Measurements from ENCODE around the gene AMDHD2. TPM values are rescaled to one million over a fixed set of nuclear protein-coding genes. Genes with fewer than 3 reads are reported as not detected.
"Not testable (repeated sequence)": the region's sequence is repeated elsewhere in the genome, so short reads cannot be mapped to it uniquely, and the experiment has no call there.

Gene AMDHD2
- total and polyA plus RNA-seq, 7 donors, result 21.0 to 39.4 (median 24.3) TPM

DNA sequence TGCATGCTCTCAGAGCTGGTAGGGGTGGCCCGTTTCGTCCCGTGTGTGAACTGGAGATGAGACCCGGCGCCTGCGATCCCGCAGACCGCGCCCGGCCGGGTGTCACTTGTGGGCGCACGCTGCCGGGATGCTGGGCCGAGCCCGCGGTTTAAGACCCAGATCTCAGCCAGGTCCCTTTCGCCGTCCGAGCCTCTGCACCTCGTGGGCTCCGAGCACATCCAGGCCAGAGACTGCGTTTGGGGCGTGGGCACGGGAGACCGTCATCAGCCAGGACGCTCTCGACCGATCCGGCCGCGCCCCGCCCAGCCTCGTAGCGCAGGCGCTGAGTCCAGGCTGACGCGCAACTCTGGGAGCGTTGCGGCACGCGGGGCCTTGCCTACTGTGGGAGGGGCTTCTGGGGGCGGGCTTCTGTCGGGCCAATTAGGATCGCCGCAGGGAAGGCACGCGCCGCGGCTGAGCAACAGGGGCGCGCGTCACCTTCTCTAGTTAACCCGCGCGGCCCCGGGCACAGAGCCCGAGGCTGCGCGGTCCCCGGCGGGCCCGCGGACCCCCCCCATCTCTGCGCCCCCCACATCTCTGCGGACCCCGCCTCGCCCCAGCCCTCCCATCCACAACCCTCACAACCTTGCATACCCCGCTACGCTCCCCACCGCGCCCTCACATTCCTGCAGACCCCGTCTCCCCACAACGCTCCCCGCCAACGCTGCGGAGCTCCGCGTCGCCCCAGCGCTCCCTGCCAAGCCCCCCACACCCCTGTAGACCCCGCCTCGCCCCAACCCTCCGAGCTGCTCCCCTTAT, 11.7 kb downstream of the AMDHD2 start:
- H3K9me3 ChIP-seq, result no peaks in the 10 kb centered on the region
- intact Hi-C loops (cut with DNase I), result loop anchor here (5.0 kb wide), 1 partner anchor 245 kb away; the partner anchor contains the start of gene ELOB
- WGBS, 2 donors, result 0 to 1% methylated on average over 84 of the region's 84 CpGs
- H3K4me3 ChIP-seq, result peak overlapping the region; percentile 69 to 80 (median 72)
- peak; percentile 100 for DNase-seq
- H3K27me3 ChIP-seq, result no peaks in the 10 kb centered on the region
- TF ChIP-seq POLR2A (IDR thresholded peaks at IDR 0.05) (peak; percentile 51 to 63), EP300 (IDR thresholded peaks at IDR 0.05) (peak in 1 of 4 donors; percentile 75), POLR2AphosphoS5 (IDR thresholded peaks at IDR 0.05) (peak; percentile 86 to 96 (median 90))
- TF ChIP-seq, protein P1, sequence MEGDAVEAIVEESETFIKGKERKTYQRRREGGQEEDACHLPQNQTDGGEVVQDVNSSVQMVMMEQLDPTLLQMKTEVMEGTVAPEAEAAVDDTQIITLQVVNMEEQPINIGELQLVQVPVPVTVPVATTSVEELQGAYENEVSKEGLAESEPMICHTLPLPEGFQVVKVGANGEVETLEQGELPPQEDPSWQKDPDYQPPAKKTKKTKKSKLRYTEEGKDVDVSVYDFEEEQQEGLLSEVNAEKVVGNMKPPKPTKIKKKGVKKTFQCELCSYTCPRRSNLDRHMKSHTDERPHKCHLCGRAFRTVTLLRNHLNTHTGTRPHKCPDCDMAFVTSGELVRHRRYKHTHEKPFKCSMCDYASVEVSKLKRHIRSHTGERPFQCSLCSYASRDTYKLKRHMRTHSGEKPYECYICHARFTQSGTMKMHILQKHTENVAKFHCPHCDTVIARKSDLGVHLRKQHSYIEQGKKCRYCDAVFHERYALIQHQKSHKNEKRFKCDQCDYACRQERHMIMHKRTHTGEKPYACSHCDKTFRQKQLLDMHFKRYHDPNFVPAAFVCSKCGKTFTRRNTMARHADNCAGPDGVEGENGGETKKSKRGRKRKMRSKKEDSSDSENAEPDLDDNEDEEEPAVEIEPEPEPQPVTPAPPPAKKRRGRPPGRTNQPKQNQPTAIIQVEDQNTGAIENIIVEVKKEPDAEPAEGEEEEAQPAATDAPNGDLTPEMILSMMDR (IDR thresholded peaks at IDR 0.05), result no peak
- H3K27ac ChIP-seq, result peak overlapping the region; percentile 97 to 98 (median 98)
- H3K36me3 ChIP-seq, result peaks cover 0 to 28% (median 17%) of the 10 kb centered on the region in 4 donors
- H3K4me1 ChIP-seq, result peaks cover 0 to 33% (median 13%) of the 10 kb centered on the region in 4 donors

DNA sequence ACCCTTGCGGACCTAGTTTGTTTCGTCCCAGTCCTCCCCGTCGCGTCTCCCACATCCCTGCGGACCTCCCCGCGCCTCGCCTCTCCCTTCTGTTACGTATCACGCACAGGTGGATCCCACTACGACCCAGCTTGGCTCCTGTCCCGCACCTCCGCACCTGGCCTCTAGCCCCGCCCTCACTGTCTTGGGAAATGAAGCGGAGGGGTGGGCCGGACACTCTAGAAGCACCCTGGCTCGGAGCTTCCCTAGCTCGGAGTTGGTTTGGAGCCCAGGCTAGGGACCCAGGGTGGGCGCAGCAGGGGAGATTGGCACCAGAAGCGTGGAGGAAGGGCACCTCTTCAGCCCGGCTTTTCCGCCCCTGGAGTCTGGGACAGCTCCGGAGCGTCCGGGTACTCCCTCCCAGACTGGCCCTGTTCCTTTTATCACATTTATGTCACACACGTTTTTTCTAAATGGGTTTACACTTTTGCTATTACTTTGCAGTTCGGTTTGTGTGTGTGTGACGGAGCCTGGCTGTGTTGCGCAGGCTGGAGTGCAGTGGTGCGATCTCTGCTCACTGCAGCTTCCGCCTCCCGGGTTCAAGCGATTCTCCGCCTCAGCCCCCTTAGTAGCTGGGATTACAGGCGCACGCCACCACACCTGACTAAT, 12.4 kb downstream of the AMDHD2 start:
- TF ChIP-seq EP300 (IDR thresholded peaks at IDR 0.05), result no peak
- peak in 3 of 4 donors; percentile 25 to 60 (median 42) for TF ChIP-seq POLR2AphosphoS5 (IDR thresholded peaks at IDR 0.05)
- peak in 1 of 2 donors; percentile 6 for TF ChIP-seq POLR2A (IDR thresholded peaks at IDR 0.05)
- Histone ChIP-seq H3K27me3 (no peaks in the 10 kb centered on the region), H3K9me3 (no peaks in the 10 kb centered on the region), H3K4me3 (peak overlapping the region; percentile 69 to 80 (median 72)), H3K4me1 (peaks cover 0 to 37% (median 15%) of the 10 kb centered on the region in 4 donors), H3K27ac (peak overlapping the region; percentile 97 to 98 (median 98)), H3K36me3 (peaks cover 0 to 21% (median 15%) of the 10 kb centered on the region in 4 donors)
- DNase-seq, result peak; percentile 92
- intact Hi-C loops (cut with DNase I), result loop anchor here (5.0 kb wide), 1 partner anchor 245 kb away; the partner anchor contains the start of gene ELOB
- WGBS, 2 donors, result 1% methylated on average over 37 of the region's 37 CpGs

DNA sequence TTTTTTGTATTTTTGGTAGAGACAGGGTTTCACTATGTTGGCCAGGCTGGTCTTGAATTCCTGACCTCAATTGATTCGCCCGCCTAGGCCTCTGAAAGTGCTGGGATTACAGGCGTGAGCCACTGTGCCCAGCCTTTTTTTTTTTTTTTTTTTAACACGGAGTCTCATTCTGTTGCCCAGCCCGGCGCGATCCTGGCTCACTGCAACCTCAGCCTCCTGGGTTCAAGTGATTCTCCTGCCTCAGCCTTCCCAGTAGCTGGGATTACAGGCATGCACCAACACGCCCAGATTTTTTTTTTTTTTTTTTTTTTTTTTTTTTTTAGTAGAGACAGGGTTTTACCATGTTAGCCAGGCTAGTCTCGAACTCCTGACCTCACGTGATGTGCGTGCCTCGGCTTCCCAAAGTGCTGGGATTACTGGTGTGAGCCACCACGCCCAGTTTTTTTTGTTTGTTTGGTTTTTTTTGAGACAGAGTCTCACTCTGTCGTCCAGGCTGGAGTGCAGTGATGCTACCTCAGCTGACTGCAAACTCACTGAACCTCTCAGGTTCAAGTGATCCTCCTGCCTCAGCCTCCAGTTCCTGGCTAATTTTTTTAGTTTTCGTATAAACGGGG, 13.1 kb downstream of the AMDHD2 start:
- H3K36me3 ChIP-seq, result peaks cover 0 to 14% (median 10%) of the 10 kb centered on the region in 4 donors
- not testable (repeated sequence) for H3K9me3 ChIP-seq, H3K27me3 ChIP-seq, DNase-seq
- intact Hi-C loops (cut with DNase I), result loop anchor here (5.0 kb wide), 1 partner anchor 244 kb away; the partner anchor contains the start of gene ELOB
- H3K4me3 ChIP-seq, result peak overlapping the region; percentile 69 to 80 (median 72)
- H3K27ac ChIP-seq, result peak overlapping the region; percentile 97 to 98 (median 98)
- WGBS, 2 donors, result 15 to 29% methylated on average over 16 of the region's 16 CpGs
- H3K4me1 ChIP-seq, result peaks cover 0 to 37% (median 15%) of the 10 kb centered on the region in 4 donors

DNA sequence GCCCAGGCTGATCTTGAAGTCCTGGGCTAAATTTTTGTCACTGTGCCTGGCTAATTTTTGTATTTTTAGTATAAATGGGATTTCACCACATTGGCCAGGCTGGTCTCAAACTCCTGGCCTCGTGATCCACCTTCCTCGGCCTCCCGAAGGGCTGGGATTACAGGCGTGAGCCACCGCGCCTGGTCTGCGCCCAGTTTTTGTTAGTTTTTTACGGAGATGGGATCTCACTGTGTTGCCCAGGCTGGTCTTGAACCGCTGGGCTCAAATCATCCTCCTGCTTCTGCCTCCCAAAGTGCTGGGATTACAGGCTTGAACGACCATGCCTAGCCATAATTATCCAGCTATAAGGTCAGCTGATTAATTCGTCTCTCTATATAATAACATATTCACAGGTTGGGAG, 13.7 kb downstream of the AMDHD2 start:
- DNase-seq, result no peak
- Histone ChIP-seq H3K4me3 (no peak overlapping the region), H3K9me3 (no peaks in the 10 kb centered on the region), H3K4me1 (peaks cover 0 to 42% (median 19%) of the 10 kb centered on the region in 4 donors), H3K36me3 (peaks cover 0 to 8% (median 5%) of the 10 kb centered on the region in 4 donors), H3K27ac (peak overlapping the region in 3 of 4 donors; percentile 97 to 98 (median 97)), H3K27me3 (no peaks in the 10 kb centered on the region)
- intact Hi-C loops (cut with DNase I), result loop anchor here (5.0 kb wide), 1 partner anchor 243 kb away; the partner anchor contains the start of gene ELOB
- WGBS, 2 donors, result 83 to 91% methylated on average over 11 of the region's 11 CpGs
- TF ChIP-seq, protein P1 (IDR thresholded peaks at IDR 0.05), result no peak
- TF ChIP-seq POLR2AphosphoS5 (IDR thresholded peaks at IDR 0.05) (no peak), POLR2A (IDR thresholded peaks at IDR 0.05) (no peak), EP300 (IDR thresholded peaks at IDR 0.05) (no peak)

DNA sequence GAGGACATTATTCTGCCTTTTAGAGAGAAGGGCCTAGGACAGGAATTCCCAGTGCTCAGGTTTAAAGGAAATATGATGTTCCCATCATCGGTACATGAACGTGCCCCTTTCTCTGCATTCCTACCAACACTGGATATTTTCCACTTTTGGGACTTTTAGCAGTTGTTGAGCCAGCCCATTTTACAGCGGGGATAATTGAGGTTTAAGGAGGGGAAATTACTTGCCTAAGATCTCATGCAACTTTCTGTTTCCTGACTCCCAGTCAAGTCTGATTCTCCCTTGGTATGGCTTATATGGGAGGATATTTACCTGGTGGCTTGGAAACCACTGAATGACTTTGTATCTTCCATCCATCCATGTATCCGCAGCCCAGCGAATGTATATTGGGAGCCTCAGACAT, 14.2 kb downstream of the AMDHD2 start:
- H3K36me3 ChIP-seq, H3K27me3 ChIP-seq, H3K9me3 ChIP-seq, DNase-seq, H3K4me3 ChIP-seq: not testable (repeated sequence)
- intact Hi-C loops (cut with DNase I), result loop anchor here (5.0 kb wide), 1 partner anchor 243 kb away; the partner anchor contains the start of gene ELOB
- peaks cover 0 to 46% (median 23%) of the 10 kb centered on the region in 4 donors for H3K4me1 ChIP-seq
- 89 to 96% methylated on average over 5 of the region's 5 CpGs for WGBS, 2 donors
- H3K27ac ChIP-seq, result peak overlapping the region in 1 of 4 donors; percentile 97

All from sigmoid colon (tissue), 7 donors.